Hepatic stellate cell (primary cell): ENCODE data around the gene PRSS3.
"Not testable (repeated sequence)": the region's sequence is repeated elsewhere in the genome, so short reads cannot be mapped to it uniquely, and the experiment has no call there.

Experiments used
- DNase-seq: peaks from one replicate; pipeline ENCODE4 v3.0.0; 2011; ENCODE audit warnings: low spot score

The PRSS3 gene

DNA sequence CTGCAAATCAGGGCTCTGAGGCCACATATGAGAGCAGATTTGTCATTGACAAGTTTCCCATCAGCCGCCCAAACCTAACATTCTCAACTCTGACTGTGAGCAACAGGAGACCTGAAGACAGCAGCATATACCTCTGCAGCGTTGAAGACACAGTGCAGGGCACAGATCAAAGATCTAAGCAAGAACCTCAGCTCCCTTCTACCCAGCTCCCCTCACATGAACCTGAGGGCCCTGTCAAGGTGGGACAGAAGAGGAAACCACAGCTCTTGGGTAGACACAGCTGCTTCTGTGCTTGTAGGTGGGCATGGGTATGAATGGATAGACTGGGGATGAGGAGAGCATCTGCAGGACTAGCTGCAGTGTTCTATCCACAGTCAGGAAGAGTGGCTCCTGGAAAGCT is 8.7 kb upstream of the PRSS3 start:
- DNase-seq: no peak

DNA sequence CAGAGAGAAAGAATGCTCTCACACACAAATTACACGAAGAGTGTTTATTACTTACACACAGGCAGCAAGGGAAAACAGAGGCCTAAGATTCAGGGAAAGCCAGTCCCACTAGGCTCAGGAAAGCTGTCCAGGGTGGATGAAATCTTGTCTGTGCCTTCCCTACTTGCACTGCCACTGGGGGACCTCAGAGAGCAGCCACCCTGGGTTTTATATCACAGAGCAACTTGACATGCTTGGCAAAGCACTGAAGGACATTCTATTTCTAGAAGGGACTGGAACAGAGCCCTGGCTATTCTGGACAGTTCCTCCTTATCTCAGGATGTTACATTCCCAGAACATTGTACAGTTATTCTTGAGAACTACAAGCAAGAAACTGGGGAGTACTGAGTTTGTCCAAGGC is 7.5 kb upstream of the PRSS3 start:
- DNase-seq: no peak

DNA sequence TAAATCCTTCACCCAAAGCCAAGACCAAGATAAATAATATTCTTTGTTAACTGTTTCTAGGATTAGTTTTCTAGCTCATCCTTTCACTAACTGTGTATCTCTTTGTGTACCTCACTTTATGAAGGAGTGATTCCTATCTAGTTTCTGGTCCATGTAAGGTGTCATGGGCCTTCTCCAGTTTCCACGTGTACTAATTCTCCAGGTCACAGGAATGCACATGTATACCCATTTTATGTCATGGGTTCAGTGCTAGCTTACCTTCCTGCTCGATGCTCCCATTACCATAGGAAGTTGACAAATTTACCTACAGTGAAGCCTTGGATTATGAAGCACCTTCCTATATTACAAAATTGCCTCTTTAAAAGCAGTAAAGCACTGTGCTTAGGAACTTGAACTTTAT is 5.9 kb upstream of the PRSS3 start:
- DNase-seq: not testable (repeated sequence)

DNA sequence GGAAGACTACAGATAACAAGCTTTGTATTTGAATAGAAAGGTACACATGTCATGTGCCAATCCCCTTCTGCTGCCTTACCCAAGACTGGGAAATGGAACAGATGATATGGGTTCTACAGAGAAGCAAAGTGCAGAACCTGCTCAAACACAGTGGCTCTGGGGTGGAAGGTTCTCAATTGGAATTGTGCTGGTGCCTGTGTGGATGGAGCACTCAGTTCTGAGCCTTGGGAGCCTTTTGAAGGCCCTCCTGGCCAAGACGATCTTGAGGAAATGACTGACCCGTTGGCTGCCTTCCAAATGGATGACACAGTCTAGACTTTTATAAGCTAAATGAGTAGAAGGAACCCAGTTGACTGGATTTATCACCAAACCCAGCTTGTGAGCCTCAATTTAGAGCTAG is 4.2 kb upstream of the PRSS3 start:
- DNase-seq: peak; percentile 5

DNA sequence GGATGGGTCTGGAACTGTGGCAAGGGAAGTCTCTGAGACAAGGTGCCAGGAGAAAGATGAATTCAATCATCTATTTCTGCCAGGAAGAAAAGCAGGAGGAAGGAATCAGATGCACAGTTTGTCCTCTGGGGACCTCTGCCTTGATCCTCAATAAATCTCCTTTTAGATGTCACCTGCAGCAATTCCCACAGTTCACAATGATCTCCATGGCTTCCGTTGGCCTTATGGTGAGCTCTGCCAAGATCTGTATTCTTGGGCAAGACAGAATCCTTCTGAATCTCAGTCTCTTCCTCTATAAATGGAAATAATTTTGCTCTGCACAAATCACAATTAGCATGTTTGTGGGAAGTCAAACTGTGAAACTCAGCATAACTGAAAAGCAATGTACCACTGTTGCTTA is 1.9 kb upstream of the PRSS3 start:
- not testable (repeated sequence) for DNase-seq

DNA sequence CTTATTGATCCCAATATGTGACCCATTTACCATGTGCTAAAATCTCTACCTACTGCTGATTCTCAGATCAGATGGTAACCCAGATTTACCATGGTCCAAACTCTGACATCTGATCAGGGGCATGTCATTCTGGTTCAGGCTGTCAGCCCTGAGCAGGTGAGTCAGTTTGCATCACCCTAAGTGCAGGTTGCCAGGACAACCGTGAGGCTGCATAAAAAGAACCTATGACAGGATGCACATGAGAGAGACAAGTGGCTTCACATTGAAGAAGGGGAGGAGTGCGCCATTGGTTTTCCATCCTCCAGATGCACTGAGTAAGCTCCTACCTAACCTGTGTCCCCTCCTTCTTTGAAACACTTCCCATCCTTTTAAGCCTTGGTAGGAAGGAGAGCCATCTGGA is 801 bp upstream of the PRSS3 start:
- DNase-seq: no peak

DNA sequence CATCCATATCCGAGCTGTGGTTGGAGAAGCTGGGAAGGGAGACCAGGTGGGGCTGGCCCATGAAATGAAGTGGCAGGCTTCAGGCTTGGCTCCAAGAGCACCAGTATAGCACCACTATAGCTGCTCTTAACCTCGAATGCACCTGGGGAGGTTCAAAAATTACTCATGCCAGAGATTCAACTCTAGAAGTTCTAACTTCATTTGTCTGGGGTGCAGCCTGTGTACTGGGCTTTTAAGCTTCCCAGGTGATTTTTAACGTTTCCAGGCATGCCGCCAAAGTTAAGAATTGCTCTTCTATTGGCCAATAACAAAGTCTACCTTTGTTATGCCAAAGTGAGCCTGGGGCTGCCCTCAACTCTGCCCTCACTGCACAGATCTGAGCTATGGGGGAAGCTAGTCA is 458 bp downstream of the PRSS3 start:
- no peak for DNase-seq

DNA sequence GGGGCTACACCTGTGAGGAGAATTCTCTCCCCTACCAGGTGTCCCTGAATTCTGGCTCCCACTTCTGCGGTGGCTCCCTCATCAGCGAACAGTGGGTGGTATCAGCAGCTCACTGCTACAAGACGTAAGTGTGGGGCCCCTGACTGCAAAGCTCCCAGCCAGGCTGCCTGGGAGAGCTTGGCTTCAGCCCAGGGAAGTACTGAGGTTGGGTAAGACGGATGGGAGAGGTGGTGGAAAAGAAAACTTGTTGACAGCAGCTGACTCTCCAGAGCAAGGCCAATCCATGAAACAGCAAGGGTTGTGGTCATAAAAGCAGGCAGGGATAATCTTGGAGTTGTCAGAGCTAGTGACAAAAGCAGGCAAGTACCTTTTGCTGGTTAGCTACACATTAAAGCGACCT is 1.3 kb downstream of the PRSS3 start:
- DNase-seq: not testable (repeated sequence)

DNA sequence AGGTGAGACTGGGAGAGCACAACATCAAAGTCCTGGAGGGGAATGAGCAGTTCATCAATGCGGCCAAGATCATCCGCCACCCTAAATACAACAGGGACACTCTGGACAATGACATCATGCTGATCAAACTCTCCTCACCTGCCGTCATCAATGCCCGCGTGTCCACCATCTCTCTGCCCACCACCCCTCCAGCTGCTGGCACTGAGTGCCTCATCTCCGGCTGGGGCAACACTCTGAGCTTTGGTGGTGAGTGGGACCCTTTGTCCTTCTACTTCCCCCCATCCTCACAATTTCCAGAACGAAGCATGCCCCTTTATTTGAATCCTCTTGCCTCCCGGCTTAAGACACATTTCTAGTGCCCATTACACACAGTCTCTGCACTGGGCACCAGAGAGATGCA is 2.5 kb downstream of the PRSS3 start:
- DNase-seq: no peak

DNA sequence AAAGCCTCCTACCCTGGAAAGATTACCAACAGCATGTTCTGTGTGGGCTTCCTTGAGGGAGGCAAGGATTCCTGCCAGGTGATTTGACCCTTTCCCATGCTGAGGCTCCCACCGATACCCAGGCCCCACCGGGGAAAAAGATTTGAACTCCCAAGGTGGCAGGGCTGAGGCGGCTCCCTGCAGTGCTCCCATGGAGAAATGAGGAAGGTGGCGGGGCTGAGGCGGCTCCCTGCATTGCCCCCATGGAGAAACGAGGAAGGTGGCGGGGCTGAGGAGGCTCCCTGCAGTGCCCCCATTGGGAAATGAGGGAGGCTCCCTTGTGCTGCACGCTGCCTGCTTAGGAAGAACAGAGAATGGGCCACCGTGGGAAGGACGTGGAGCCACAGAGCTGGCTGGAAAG is 3.2 kb downstream of the PRSS3 start:
- no peak for DNase-seq

DNA sequence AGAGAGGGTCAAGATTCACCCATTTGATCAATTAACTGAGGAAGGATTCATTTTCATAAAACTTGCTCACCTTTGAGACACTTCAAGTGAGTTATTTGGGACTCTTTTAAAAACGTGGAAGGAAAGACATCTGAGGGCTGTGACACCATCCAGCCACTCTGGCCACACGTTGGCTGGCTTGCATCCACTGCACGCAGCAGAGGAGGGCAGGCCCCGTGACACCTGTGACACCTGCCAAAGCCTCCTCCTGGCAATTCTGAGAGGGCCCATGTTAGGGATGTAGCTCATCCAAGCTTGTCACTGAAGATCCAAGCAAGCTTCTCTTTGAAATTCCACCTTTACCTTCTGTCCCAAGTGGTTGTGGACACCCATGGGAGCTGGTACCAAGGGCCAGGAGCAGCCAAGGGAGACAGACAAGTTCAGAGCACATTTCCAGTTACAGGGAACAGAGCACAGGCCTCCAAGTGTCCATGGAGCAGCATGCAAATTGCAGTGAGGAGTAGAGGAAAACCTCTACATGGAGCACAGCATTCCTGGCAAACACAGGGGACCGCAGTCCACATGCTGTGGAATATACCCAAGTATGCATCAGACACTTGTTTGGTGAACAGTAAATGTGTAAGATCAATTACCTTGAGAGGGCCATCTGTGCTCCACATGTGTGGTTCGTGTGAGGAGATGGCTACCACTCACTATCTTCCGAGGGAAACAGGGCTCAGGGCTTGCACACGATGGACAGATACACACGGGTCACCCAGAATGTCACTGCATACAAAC is 4.8 kb downstream of the PRSS3 start:
- no peak for DNase-seq

DNA sequence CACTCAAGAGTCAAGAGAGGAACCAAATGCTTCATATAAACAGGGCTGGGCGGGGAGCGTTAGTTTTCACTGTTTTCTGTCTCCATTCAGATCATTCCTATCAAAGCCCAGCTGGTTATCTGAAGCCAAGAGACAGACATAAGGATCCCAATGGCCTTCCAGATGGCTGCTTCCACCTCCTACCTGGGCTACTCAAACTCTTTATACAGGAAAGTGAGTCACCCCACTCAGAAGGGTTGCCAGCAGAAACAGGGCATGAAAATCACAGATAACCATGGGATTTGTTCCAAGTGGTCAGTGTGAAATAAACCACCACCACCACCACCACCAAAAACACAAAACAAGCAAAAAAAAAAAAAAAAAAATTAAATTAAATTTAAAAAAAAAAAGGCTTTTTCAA is 5.5 kb downstream of the PRSS3 start:
- DNase-seq: no peak

DNA sequence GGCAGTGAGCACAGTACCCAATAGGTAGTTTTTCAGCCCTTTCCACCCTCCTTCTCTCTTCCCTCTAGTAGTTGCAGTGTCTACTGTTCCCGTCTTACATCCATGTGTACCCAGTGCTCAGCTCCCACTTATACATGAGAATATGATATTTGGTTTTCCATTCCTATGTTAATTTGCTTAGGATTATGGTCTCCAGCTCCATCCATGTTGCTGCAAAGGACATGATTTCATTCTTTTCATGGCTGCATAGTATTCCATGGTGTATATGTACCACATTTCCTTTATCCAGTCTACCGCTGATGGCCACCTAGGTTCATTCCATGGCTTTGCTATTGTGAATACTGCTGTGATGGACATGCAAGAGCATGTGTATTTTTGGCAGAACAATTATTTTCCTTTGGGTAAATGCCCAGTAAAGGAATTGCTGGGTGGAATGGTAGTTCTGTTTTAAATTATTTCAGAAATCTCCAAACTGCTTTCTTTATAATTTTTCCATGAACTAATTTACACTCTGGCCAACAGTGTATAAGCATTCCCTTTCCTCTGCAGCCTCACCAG is 6.7 kb downstream of the PRSS3 start:
- DNase-seq: not testable (repeated sequence)

DNA sequence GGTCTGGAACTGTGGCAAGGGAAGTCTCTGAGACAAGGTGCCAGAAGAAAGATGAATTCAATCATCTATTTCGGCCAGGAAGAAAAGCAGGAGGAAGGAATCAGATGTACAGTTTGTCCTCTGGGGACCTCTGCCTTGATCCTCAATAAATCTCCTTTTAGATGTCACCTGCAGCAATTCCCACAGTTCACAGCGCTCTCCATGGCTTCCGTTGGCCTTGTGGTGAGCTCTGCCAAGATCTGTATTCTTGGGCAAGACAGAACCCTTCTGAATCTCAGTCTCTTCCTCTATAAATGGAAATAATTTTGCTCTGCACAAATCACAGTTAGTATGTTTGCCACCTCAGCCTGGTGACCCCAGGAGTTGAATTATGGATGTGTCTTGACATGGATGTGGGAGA is 8.8 kb downstream of the PRSS3 start:
- DNase-seq: not testable (repeated sequence)

DNA sequence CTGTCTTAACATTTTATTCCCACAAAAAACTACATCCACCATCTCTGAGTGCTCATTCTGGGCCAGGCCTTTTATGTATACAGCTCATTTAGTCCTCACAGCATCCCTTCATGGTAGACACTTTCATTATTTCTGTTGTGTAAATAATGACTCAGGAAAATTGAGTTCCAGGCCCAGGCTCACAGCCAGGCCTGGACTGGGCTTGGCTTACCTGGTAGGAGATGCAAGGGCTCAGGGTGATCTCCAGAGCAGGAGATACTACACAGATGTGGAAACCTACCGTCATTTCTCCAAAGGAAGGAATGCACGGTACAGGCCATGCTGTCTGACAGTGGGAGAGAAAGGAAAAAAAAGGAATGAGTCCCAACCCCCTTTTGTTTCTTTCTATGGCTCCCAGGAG is 11.8 kb downstream of the PRSS3 start:
- DNase-seq: not testable (repeated sequence)

DNA sequence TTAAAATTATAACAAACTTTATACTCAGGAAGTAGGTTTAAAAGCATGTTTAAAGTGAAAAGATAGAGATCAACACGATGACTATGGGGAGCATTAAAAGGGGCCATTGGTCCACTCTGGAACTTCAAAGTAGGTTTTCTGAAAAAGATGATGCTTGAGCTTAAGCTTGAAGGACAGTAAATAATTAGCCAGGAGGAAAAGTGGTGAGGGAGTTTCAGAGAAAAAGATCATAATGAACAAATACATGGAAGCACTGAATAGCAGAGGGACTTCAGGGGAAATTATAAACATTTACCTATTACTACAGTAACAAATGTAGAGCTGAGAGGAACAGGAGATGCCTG is 13.6 kb downstream of the PRSS3 start:
- not testable (repeated sequence) for DNase-seq

DNA sequence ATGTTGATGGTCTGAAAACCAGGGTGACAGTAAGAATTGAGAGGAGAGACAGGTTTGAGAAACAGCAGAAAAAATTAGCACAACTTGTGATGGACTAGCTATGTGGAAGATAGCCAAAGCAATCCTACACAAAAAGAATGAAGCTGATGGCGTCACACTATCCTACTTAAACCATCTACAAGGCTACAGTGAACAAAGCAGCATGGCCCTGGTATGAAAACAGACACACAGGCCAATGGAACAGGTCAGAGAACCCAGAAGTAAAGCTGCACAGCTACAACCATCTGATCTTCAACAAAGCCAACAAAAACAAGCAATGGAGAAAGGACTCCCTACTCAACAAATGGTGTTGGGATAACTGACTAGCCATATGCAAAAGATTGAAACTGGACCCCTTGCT is 14.1 kb downstream of the PRSS3 start:
- no peak for DNase-seq

DNA sequence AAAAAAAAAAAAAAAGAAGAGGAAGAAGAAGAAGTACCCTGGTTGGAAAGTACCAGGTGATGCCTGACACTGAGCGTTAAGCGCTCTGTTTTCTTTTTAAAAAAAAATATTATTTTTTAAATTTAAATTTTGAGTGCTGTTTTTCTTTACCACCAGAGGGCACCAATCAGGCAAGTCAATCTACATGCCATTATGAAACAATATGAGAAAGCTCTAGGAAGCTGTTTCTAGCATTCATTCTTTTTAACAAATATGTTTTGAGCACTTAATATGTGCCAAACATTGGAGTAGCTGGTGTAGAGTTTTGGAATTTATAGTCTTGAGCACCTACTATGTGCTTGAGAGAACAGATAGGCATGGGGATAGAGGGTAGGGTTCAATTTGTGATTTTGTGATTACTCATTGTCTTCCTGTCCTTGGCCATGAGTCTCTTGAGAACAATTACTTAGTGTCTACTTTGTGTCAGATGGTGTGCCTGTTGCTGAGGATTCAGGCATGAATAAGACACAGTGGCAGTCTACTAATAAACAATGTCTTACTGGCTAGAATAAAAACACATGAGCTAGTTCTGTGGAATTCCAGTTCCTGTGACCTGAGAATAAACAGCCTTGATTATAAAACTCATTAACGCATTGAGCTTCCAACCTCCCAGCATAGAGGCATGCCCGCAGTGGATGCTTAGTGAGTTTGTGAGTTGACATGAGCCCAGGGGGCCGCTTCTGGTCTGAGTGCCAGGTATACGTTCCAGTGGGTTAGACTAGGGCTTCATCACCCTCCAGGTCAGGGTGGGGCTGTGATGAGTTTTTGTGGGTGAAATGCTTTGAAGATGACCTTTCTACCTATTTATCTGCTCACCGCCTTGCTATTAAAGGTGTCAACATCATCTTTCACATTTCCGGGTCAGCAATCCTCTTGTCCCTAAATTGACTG is 18.6 kb downstream of the PRSS3 start:
- peak; percentile 53 for DNase-seq

DNA sequence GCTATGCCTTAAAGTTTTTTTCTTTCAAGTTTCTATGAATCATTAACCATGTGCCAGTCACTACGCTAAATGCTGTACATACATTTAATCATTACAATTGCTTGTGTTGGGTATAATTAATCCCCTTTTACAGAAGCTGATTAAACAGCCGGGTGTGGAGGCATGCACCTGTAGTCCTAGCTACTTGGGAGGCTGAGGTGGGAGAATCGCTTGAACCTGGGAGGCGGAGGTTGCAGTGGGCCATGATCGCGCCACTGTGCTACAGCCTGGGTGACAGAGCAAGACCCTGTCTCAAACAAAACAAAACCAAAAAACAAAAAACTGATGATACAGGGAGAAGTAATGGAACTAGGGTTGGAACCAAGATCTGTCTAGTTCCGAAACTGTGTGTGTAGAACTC is 20.4 kb downstream of the PRSS3 start:
- DNase-seq: no peak

DNA sequence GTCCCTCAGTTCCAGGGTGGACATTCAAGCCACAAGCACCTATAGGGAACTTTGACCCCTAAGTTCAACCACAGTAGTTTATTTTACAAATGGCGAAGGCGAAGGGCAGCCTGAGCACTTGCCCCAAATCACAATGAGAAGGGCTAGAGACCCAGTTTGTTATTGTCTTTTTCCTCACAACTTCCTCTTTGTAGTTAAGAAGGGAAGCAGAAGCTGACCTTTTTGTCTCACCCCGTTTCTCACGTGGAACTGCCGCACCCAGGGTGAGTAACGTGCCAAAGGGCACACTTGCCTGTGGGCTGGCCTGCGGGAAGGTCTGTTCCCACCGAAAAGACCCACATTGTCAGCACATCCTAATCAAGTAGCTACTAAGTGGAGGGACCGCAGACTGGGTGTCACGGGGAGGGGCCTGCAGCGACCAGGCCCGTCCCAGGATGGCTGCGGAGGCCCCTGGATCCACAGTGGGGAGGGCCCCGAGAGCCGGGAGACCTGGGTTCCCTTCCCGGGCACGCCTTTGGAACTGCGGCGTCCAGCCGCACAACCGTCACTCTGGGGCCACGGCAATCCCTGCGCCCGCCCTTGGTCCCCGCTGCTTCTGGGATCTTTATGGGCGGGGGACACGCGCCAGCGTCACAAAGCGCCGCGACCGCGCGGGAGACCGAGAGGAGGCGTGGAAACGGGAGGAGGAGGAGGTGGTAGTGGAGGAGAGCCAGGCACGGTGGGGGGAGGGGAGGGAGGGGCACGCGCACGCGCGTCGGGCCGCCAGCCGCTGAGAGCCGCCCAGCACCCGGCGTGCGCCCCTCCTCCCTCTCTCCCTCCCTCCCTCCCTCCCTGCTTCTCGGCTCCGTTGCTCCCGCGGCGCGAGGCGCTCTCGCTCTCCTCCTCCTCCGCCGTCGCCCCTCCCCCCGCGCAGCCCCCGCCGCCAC is 21.2 kb downstream of the PRSS3 start, which contains the start of gene UBE2R2:
TSS of gene UBE2R2 (plus strand) at position 834 of the 926 bp plus-strand sequence. CDS start 598 bp downstream, outside the sequence.
- DNase-seq: peak; percentile 97

DNA sequence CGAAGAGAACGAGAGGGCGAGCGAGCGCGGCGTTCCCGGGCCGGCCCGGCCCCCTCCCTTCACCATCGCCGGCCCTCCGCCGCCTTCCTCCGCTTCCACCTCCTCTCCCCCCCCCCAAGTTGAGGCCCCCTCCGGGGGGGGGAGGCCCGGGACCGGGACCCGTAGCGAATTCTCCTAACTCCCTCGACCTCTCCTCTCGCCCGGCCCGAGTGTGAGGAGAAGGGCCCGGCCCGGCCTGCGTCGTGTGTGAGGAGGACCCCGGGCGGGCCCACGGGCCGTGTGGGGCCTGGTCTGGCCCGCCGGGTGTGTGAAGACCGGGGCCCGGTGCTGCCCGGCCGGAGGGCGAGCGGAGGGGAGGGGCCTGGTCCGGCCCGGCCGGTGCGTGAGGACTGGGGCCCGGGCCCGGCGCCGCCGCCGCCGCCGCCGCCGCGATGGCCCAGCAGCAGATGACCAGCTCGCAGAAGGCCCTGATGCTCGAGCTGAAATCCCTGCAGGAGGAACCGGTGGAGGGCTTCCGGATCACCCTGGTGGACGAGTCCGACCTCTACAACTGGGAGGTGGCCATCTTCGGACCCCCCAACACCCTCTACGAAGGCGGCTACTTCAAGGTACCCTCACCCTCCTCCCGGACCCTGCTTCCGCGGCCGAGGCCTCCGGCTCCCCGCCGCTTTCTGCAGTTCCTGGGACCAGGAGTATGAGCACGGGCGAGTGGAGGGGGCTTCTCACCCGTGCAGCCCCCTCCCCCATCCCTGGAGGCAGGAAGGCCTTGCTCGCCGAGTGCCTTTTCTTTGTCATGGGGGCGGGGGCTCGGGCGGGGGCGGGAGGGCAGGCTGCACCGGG is 22.2 kb downstream of the PRSS3 start:
- peak; percentile 79 for DNase-seq
